Loucy (cell line): ENCODE measurements around the gene CYBA.

Experiments
- EZH2phosphoT487 ChIP-seq: fragments of 200-600 bp; IDR thresholded peaks from 2 replicates; pipeline ENCODE4 v1.6.1; 2018; ENCODE audit warnings: antibody characterized with exemption, mild to moderate bottlenecking, moderate library complexity, borderline replicate concordance
- TF ChIP-seq, protein P1 (sequence below): fragments of 200-600 bp; sonication (generic); conservative IDR thresholded peaks from 2 replicates; pipeline ENCODE4 v1.5.1; 2014; ENCODE audit warnings: mild to moderate bottlenecking, antibody characterized with exemption, low read length

DNA sequence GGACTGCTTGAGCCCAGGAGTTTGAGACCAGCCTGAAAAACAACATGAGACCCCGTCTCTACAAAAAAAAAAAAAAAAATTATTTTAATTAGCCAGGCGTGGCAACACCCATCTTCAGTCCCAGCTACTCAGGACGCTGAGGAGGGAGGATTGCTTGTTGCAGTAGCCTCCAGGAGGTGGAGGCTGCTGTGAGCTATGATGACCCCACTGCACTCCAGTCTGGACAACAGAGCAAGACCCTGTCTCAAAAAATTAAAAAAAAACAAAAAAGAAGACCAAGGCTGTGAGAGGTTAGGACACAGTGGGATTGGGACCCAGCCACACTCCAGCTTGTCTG, 36.8 kb upstream of the CYBA start:
- TF ChIP-seq, protein P1, sequence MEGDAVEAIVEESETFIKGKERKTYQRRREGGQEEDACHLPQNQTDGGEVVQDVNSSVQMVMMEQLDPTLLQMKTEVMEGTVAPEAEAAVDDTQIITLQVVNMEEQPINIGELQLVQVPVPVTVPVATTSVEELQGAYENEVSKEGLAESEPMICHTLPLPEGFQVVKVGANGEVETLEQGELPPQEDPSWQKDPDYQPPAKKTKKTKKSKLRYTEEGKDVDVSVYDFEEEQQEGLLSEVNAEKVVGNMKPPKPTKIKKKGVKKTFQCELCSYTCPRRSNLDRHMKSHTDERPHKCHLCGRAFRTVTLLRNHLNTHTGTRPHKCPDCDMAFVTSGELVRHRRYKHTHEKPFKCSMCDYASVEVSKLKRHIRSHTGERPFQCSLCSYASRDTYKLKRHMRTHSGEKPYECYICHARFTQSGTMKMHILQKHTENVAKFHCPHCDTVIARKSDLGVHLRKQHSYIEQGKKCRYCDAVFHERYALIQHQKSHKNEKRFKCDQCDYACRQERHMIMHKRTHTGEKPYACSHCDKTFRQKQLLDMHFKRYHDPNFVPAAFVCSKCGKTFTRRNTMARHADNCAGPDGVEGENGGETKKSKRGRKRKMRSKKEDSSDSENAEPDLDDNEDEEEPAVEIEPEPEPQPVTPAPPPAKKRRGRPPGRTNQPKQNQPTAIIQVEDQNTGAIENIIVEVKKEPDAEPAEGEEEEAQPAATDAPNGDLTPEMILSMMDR: no peak
- TF ChIP-seq EZH2phosphoT487: no peak
